ENCODE measurements around the gene PALM.

The PALM gene

DNA sequence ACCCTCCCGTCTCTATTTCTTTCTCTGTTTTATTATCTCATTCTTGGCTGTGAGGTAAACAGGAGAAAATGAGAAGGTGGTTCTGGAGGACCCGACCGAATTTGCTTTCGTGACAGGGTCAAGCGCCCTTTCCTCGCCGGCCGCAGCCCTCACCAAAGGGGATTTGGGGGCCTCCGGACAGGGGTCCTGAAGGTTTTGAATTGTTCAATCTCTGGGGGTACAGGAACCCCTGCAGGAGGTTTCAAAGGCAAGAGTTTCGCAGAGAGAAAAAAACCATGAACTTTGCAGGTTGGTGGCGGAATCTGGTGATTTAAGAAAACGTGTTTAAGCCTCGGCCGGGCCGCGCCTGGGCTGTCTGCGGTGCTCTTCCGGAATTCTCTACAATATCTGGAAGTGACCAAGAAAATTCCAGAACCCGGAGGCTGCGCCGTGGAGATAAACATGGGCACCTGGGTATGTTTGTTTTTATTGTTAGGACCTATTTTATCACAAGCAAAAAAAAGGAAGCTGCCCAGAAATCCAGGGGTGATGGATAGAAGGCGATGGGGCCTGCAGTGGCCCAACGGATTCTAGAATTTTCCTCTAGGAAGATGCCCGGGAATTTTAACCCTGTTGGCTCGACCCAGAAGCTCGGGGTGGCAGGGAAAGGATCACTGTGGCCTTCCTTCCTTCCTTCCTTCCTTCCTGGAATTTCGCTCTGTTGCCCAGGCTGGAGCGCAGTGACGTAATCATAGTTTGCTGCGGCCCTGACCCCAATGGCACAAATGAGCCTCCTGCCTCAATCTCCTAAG, 74.3 kb downstream of the PALM start:
- DNase-seq (ENCODE audit: low read depth) = no peak

DNA sequence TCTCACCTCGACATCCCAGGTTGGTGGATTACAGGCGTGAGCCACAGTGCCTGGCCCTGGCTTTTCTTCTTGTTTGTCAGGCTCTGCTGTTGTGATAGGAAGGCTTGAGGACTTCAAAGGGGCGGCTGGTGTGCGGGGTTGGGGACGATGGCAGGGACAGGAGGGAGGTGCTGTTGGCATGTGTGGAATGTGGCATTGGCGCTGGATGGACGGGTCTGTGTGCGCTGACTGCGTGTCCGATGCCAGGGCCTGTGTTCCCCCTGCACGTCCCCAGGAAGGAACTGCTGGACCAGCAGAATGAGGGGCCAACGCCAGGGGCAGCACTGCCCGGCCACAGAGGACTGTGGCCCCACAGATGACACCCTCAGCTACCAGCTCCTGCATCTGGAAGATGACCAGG, 75.8 kb downstream of the PALM start:
- no peak for DNase-seq (ENCODE audit: low read depth)

- no peak for DNase-seq (ENCODE audit: low read depth)
These were observed 78.8 kb downstream of the PALM start for GRCh38 chr19:787536-787935.

DNA sequence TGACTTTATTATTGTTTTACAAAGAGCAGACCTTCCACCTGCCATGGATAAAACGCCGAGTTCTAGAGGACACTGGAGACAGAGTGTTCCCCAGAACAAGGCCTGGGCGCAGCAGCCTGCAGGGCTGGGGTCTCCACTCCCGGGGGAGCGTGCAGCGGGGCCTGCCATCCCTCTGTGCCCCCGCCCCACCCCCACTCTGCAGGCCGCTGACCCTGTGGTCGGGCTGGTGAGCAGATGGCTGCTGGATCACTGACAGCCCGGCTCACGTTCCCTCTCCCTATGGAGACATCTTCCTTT, 79.9 kb downstream of the PALM start:
- no peak for DNase-seq (ENCODE audit: low read depth)

DNA sequence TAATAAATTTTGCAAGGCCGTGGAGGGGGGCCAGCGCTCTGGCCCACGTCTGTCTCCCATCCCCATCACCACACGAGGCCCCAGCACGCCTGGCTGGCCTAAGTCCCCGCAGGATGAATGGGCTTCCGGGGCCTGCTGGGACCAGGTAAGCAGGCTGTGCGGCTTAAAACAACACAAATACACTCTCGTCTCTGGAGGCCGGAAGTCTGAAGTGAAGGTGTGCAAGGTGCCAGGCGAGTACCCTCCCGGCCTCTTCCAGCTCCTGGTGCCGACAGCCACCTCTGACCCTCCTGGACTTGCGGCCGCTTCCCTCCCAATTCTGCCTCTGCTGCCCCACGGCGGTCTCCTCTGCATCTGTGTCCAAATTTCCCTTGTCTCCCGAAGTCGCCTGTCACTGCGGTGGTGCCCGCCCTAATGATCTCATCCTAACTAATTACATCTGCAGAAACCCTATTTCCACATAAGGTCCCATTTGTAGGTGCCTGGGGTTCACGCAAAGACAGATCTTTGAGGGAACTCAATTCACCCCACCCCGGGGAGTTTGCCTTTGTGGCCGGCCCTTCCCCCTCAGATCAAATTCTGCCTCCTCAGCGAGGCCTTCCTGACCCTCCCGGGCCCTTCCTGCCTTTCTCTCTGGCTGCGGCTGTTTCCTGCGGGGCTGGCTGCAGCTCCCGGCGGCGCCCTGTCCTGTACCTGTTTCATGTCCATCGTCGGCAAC, 80.4 kb downstream of the PALM start:
- DNase-seq (ENCODE audit: low read depth) = no peak

DNA sequence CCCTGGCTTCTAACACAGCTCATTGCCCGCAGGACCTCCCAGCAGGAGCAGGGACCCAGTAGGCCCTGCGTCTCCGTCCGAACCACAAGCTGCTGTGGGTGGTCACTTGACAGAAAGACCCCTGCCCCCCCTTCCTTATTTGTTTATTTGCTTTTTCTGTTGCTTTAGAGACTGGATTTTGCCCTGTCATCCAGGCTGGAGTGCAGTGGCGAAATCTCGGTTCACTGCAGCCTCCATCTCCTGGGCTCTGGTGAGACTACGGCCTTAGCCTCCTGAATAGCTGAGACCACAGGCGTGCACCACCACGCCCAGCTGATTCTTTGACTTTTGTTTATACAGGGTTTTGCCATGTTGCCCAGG, 80.9 kb downstream of the PALM start:
- DNase-seq (ENCODE audit: low read depth) = no peak

GRCh38 chr19:791007-791566, 82.4 kb downstream of the PALM start:
- no peak for DNase-seq (ENCODE audit: low read depth)

DNA sequence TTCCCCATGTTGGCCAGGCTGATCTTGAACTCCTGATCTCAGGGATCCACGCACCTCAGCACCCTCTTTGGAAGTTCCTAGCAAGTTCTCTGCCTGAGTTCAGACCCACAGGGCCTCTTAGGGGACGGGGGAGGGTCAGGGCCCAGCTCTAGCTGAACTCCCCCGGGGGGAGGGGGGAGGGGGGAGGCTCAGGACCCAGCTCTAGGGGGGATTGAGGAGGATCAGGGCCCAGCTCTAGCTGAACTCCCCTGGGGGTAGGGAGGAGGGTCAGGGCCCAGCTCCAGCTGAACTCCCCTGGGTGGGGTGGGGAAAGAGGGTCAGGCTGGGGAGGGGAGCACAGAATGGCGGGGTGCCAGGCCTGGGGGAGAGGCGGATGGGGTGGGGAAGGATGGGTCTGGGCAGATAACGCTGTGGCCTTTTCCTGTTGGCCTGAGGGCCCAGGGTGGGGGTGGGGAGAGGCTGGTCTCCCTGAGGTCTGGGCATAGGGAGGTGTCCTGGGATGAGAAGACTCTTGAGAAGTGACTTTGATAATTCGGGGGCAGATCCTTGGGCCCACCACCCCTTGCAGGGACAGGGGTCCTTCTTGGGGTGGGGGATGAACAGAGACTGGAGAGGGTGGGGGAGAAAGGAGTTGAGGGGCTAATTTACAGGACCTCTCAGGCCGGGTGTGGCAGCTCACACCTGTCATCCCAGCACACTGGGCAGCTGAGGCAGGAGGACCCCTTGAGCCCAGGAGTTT, 83.0 kb downstream of the PALM start:
- no peak for DNase-seq (ENCODE audit: low read depth)

DNA sequence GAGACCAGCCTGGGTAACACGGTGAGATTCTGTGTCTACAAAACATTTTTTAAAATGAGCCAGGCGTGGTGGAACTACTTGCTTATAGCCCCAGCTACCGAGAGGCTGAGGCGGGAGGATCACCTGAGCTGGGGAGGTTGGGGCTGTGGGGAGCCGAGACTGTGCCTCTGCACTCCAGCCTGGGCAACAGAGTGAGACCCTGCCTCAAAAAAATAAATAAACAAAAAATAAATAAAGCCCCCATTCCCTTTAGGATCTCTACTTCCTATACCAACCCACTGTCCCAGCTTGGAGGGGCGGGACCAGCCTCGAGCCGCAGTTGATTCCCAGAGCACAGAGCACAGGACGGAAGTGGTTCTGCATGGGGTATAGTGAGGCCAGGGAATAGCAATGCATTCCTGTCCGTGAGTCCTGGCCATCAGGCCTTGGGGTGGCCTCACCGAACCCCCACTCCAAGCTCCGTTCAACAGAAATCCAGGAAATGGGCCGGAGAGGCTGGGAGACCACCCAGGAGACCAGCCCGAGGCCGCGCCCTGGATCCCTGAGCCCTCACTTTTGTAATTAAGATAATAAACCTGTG, 83.7 kb downstream of the PALM start:
- no peak for DNase-seq (ENCODE audit: low read depth)

GRCh38 chr19:793806-794205, 85.1 kb downstream of the PALM start:
- no peak for DNase-seq (ENCODE audit: low read depth)

GRCh38 chr19:795073-795611, 86.4 kb downstream of the PALM start:
- no peak for DNase-seq (ENCODE audit: low read depth)

DNA sequence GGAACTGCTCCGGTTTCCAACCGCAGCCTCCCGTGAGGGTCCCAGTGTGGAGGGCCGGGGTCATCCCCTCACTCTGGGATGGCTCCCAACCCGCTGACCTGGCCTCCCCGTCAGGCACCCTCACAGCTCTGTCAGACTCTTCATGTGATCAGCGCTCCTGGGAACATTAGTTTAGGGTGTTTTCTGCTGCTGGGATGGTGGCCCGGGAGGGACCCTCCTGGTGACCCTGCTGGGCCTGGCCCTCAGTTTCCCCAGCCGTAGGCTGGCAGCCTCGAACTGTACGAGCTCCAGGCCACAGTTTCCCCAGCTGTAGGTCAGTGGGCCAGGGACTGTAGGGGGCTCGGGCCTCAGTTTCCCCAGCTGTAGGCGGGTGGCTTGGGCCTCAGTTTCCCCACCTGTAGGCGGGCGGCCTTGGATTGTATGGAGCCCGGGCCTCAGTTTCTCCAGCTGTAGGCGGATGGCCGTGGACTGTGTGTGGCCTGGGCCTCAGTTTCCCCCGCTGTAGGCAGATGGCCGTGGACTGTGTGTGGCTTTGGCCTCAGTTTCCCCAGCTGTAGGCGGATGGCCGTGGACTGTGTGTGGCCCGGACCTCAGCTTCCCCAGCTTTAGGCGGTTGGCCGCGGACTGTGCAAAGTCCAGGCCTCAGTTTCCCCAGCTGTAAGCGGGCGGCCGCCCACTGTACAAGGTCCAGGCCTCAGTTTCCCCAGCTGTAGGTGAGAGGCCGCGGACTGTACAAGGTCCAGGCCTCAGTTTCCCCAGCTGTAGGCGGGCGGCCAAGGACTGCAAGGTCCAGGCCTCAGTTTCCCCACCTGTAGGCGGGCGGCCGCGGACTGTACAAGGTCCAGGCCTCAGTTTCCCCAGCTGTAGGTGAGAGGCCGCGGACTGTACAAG, 87.2 kb downstream of the PALM start:
- DNase-seq (ENCODE audit: low read depth) = no peak

- DNase-seq (ENCODE audit: low read depth) = peak; percentile 100
These were observed 88.2 kb downstream of the PALM start, which contains the start of gene PTBP1 for GRCh38 chr19:796692-797527. TSS of gene PTBP1 (plus strand) at chr19:797452. CDS start at chr19:797498, 46 bp downstream.

Data from ELR (cell line).